HFF-Myc (cell line): ENCODE results near the gene NACC1.
A peak's percentile ranks its signal among the peaks of the same experiment; 100 is the strongest.

Source experiments
- DNase-seq: peaks from one replicate; pipeline ENCODE4 v3.0.0-alpha.2; 2011; ENCODE audit warnings: low read depth; ENCODE audit errors: extremely low read depth
- H3K4me3 ChIP-seq: replicated peaks from 2 replicates; pipeline ENCODE4 v1.5.1; 2011; ENCODE audit warnings: low read depth, mild to moderate bottlenecking, control low read depth, low read length
- CTCF ChIP-seq: IDR thresholded peaks from 2 replicates; pipeline ENCODE4 v1.5.1; 2012; ENCODE audit warnings: mild to moderate bottlenecking, low read depth, low read length, control low read depth; ENCODE audit errors: missing control alignments

Gene NACC1

GRCh38 chr19:13073263-13073662 is 44.8 kb upstream of the NACC1 start:
- no peak overlapping the region for H3K4me3 ChIP-seq
- no peak for DNase-seq
- TF ChIP-seq CTCF = no peak

GRCh38 chr19:13074378-13074777 is 43.7 kb upstream of the NACC1 start:
- no peak for DNase-seq
- no peak overlapping the region for H3K4me3 ChIP-seq
- no peak for TF ChIP-seq CTCF

GRCh38 chr19:13076320-13076719 is 41.7 kb upstream of the NACC1 start:
- no peak overlapping the region for H3K4me3 ChIP-seq
- no peak for DNase-seq
- TF ChIP-seq CTCF = no peak

- no peak for TF ChIP-seq CTCF
- no peak for DNase-seq
- H3K4me3 ChIP-seq = no peak overlapping the region
Observed at GRCh38 chr19:13076787-13077186, 41.3 kb upstream of the NACC1 start.

GRCh38 chr19:13077240-13077639 is 40.8 kb upstream of the NACC1 start:
- TF ChIP-seq CTCF = no peak
- H3K4me3 ChIP-seq = no peak overlapping the region
- DNase-seq = no peak

- no peak for DNase-seq
- no peak overlapping the region for H3K4me3 ChIP-seq
- TF ChIP-seq CTCF = no peak
Observed at GRCh38 chr19:13078381-13078780, 39.7 kb upstream of the NACC1 start.

GRCh38 chr19:13078897-13079541 is 39.0 kb upstream of the NACC1 start:
- peak overlapping the region; percentile 15 for H3K4me3 ChIP-seq
- no peak for TF ChIP-seq CTCF
- DNase-seq = no peak
